Upper lobe of right lung (tissue), 1 donor: ENCODE measurements around the gene EPM2AIP1. TPM values are rescaled to one million over a fixed set of nuclear protein-coding genes. Genes with fewer than 3 reads are reported as not detected.
A peak's percentile ranks its signal among the peaks of the same experiment; 100 is the strongest.

Source experiments
- ATAC-seq: fragments of 200-7000 bp; cut with Tn5 transposase; one replicate; pipeline ENCODE4 v1.9.1; 2020; ENCODE audit warnings: mild to moderate bottlenecking, moderate library complexity
- DNase-seq: peaks from one replicate; pipeline ENCODE4 v3.0.0-alpha.2; 2020
- H3K27ac ChIP-seq: fragments of 200-600 bp; one replicate; pipeline ENCODE4 v1.8.0; 2022
- H3K27me3 ChIP-seq: fragments of 200-600 bp; one replicate; pipeline ENCODE4 v1.8.0; 2022; ENCODE audit warnings: mild to moderate bottlenecking
- H3K36me3 ChIP-seq: fragments of 200-600 bp; one replicate; pipeline ENCODE4 v1.8.0; 2022
- H3K4me1 ChIP-seq: fragments of 200-600 bp; one replicate; pipeline ENCODE4 v1.8.0; 2022
- H3K4me3 ChIP-seq: fragments of 200-600 bp; one replicate; pipeline ENCODE4 v1.8.0; 2022; ENCODE audit warnings: mild to moderate bottlenecking
- H3K9me3 ChIP-seq: fragments of 200-600 bp; one replicate; pipeline ENCODE4 v1.8.0; 2022
- CTCF ChIP-seq: fragments of 200-600 bp; IDR thresholded peaks from one replicate; pipeline ENCODE4 v1.8.0; 2022; ENCODE audit warnings: antibody characterized with exemption
- intact Hi-C: fragments of 100-400 bp; cut with DNase I; formaldehyde crosslinking; loops from one replicate; pipeline ENCODE4 v1.11.0; 2022
- total RNA-seq: library from RNA; stranded (reverse); fragmentation: NEBNext Ultra II Directional; extraction: Animal tissue kit (Norgen Biotek cat#: 25700); gene quantifications from one replicate; pipeline ENCODE4 v1.2.1, GENCODE V29; 2021
- donor health status: DM: no; HTN: yes; CAD: no; lungs with severe emphysema.

Gene EPM2AIP1
- total RNA-seq, 1 donor from 2014 or later, result 20.1 TPM

- Histone ChIP-seq H3K36me3 (no peaks in the 10 kb centered on the region), H3K9me3 (peaks cover 10% of the 10 kb centered on the region), H3K27ac (peak within 1 kb of the TSS; percentile 88), H3K4me1 (peaks cover 16% of the 10 kb centered on the region), H3K27me3 (no peaks in the 10 kb centered on the region), H3K4me3 (peak within 1 kb of the TSS; percentile 93)
- ATAC-seq, result peak; percentile 87
- TF ChIP-seq CTCF, result no peak
- intact Hi-C loops, result no loop called here
- DNase-seq, result peak; percentile 89
Observed at GRCh38 chr3:36944641-36945270, 48.2 kb downstream of the EPM2AIP1 start, which contains the start of gene TRANK1. Gene TRANK1, minus strand, starts transcription at chr3:36945054. Its CDS starts 245 bp downstream, at chr3:36944809.

- intact Hi-C loops, result no loop called here
- H3K36me3 ChIP-seq, result no peaks in the 10 kb centered on the region
- peak; percentile 16 for TF ChIP-seq CTCF
Observed at GRCh38 chr3:36944012-36944640, 48.8 kb downstream of the EPM2AIP1 start.

GRCh38 chr3:36943601-36944000 is 49.3 kb downstream of the EPM2AIP1 start:
- H3K27me3 ChIP-seq, result no peaks in the 10 kb centered on the region
- no peak for DNase-seq
- no peak for TF ChIP-seq CTCF
- H3K4me1 ChIP-seq, result peaks cover 16% of the 10 kb centered on the region
- ATAC-seq, result no peak
- H3K4me3 ChIP-seq, result peak overlapping the region; percentile 93
- no peaks in the 10 kb centered on the region for H3K36me3 ChIP-seq
- peak overlapping the region; percentile 88 for H3K27ac ChIP-seq
- peaks cover 10% of the 10 kb centered on the region for H3K9me3 ChIP-seq
- intact Hi-C loops, result no loop called here

More at GRCh38 chr3:36944012-36944640, 48.8 kb downstream of the EPM2AIP1 start:
- Histone ChIP-seq H3K9me3 (peaks cover 10% of the 10 kb centered on the region), H3K27me3 (no peaks in the 10 kb centered on the region), H3K4me1 (peaks cover 16% of the 10 kb centered on the region), H3K4me3 (peak overlapping the region; percentile 93), H3K27ac (peak overlapping the region; percentile 88)
- DNase-seq, result peak; percentile 86
- ATAC-seq, result peak; percentile 84

- intact Hi-C loops, result no loop called here
- ATAC-seq, result no peak
- DNase-seq, result no peak
- Histone ChIP-seq H3K27ac (no peak overlapping the region), H3K27me3 (no peaks in the 10 kb centered on the region), H3K4me3 (no peak overlapping the region), H3K4me1 (peaks cover 16% of the 10 kb centered on the region), H3K9me3 (peaks cover 6% of the 10 kb centered on the region), H3K36me3 (no peaks in the 10 kb centered on the region)
- TF ChIP-seq CTCF, result no peak
Observed at GRCh38 chr3:36942638-36943248, 50.2 kb downstream of the EPM2AIP1 start.

GRCh38 chr3:36941658-36942057 is 51.3 kb downstream of the EPM2AIP1 start:
- H3K27me3 ChIP-seq, result no peaks in the 10 kb centered on the region
- H3K36me3 ChIP-seq, result no peaks in the 10 kb centered on the region
- H3K4me1 ChIP-seq, result peaks cover 16% of the 10 kb centered on the region
- no peak overlapping the region for H3K4me3 ChIP-seq
- DNase-seq (no peak), ATAC-seq (no peak)
- no peaks in the 10 kb centered on the region for H3K9me3 ChIP-seq
- H3K27ac ChIP-seq, result no peak overlapping the region
- no peak for TF ChIP-seq CTCF
- intact Hi-C loops, result no loop called here
